NB4 (cell line): Measurements from ENCODE around the gene KCNC2.

Experiments used
- DNase-seq: peaks from one replicate; pipeline ENCODE4 v3.0.0; 2010; ENCODE audit warnings: low read depth
- H3K4me3 ChIP-seq: one replicate; pipeline ENCODE4 v1.5.1; 2011; ENCODE audit warnings: mild to moderate bottlenecking, low read depth, low read length, moderate library complexity
- CTCF ChIP-seq: IDR thresholded peaks from one replicate; pipeline ENCODE4 v1.5.1; 2012; ENCODE audit warnings: low read depth, low read length
- MYC ChIP-seq: IDR thresholded peaks from 2 replicates; pipeline ENCODE4 v1.6.1; 2011; ENCODE audit warnings: low read depth, low read length
- POLR2A ChIP-seq: IDR thresholded peaks from 2 replicates; pipeline ENCODE4 v1.6.1; 2011; ENCODE audit warnings: mild to moderate bottlenecking; ENCODE audit not compliant: insufficient read length; ENCODE audit errors: extremely low read depth
- TF ChIP-seq, protein P1 (sequence below): IDR thresholded peaks from 2 replicates; pipeline ENCODE4 v1.6.1; 2011; ENCODE audit warnings: low read depth, low read length

Gene KCNC2

DNA sequence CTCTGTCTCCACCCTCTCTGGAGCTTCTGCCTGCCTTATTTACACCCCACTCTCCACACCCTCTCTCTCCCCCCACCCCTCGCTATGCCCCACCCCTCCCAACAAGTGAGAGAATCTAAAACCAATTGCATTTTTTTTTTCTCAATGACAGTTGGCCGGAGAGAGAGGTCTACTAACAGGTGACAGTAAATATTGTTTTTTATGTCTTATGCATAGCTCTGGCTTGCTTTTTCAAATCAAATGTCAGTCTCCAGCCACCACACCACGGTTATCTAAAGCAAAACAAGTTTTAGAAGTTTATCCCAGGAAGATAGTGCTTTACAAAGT, at the start of gene KCNC2:
TSS of gene KCNC2 (minus strand) at position 28 of the 327 bp plus-strand sequence.
- DNase-seq: no peak
- TF ChIP-seq CTCF (no peak), MYC (no peak), POLR2A (no peak)
- TF ChIP-seq, protein P1, sequence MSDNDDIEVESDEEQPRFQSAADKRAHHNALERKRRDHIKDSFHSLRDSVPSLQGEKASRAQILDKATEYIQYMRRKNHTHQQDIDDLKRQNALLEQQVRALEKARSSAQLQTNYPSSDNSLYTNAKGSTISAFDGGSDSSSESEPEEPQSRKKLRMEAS: no peak

DNA sequence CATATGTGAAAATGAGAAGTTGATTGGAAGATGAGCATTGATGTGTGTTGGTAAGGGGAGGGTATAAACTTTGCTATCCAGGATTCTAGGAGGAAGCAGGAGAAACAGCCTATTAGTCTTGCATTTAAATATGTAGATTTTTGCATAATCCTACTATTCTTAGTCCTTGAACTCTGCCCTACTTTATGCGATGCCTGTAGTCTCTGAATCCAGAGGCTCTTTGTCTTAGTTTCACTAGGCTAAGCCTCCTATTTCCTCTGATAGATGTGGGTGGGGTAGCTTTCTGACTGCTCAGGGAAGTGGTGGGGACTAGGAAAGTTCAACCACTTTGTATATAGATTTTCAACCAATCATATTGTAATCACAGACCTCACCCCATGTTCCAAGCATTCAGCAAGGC, 49.5 kb upstream of the KCNC2 start:
- H3K4me3 ChIP-seq: no peak overlapping the region
- no peak for TF ChIP-seq CTCF
- TF ChIP-seq POLR2A: no peak
- TF ChIP-seq MYC: no peak
- TF ChIP-seq, protein P1: no peak
- DNase-seq: no peak

More for the DNA sequence above, at the start of gene KCNC2:
- H3K4me3 ChIP-seq: no peak within 1 kb of the TSS

DNA sequence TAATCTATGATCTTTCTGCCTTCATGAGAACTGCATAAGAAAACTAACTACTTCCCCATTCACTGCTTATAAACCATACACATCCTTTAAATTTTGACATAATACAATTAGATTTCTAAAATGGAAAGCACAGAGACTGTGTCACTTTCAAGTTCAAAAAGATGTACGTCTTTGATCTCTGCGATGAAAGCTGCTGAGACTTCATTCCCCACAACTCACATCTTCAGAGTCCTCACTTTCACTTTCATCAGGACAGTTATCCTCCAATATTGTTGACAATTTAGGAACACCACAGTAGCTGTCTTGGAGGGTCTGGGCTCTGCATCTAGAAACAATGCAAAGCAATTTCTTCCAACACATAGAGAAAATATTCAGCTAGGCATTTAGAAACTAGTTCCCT, 47.9 kb upstream of the KCNC2 start:
- no peak for DNase-seq
- no peak overlapping the region for H3K4me3 ChIP-seq
- TF ChIP-seq MYC (no peak), POLR2A (no peak), CTCF (no peak)
- TF ChIP-seq, protein P1: no peak

- no peak for DNase-seq
- H3K4me3 ChIP-seq: no peak overlapping the region
Observed at GRCh38 chr12:75245108-75245507, 35.5 kb upstream of the KCNC2 start.

GRCh38 chr12:75239987-75240386, 30.3 kb upstream of the KCNC2 start:
- TF ChIP-seq POLR2A (no peak), MYC (no peak), CTCF (no peak)
- DNase-seq: no peak
- H3K4me3 ChIP-seq: no peak overlapping the region

More at GRCh38 chr12:75245108-75245507, 35.5 kb upstream of the KCNC2 start:
- TF ChIP-seq CTCF: no peak
- TF ChIP-seq, protein P1: no peak
- TF ChIP-seq POLR2A: no peak
- no peak for TF ChIP-seq MYC

DNA sequence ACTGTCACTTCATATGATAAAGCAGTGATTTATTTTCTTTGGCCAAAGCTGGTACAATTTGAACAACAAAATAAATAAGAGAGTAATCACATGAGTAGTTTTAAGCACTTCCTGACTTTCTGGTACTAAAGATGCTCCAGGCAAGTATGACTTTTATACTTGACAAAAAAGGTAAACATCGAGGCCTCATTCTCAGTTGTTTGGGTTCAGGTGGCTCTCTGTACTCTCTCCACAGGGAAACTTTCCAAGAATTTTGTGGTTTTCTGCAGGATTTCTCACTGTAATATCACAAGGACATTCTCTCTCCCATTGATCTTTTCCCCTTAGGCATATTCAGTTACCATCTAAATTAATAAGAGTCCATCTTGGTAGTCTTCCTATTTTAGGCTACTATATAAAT, 26.6 kb upstream of the KCNC2 start:
- TF ChIP-seq MYC: no peak
- TF ChIP-seq, protein P1: no peak
- no peak for TF ChIP-seq POLR2A
- no peak for TF ChIP-seq CTCF
- DNase-seq: no peak
- H3K4me3 ChIP-seq: no peak overlapping the region
